Activated CD8-positive, alpha-beta memory T cell treated with anti-CD3 and anti-CD28 coated beads, Interleukin-2, amount 50 U/mL, for 1 hour (primary cell): ENCODE data around the gene DNMT1.
"Not testable (repeated sequence)": the region's sequence is repeated elsewhere in the genome, so short reads cannot be mapped to it uniquely, and the experiment has no call there.

Experiments
- DNase-seq: peaks from one replicate; pipeline ENCODE4 v3.0.0-alpha.2; 2020; ENCODE audit errors: extremely low read depth

Gene DNMT1

GRCh38 chr19:10183926-10184325 is 10.8 kb downstream of the DNMT1 start:
- DNase-seq = no peak

GRCh38 chr19:10182847-10183246 is 11.9 kb downstream of the DNMT1 start:
- DNase-seq = no peak

- DNase-seq = no peak
These were observed 12.7 kb downstream of the DNMT1 start for GRCh38 chr19:10182076-10182475.

- no peak for DNase-seq
These were observed 14.3 kb downstream of the DNMT1 start for GRCh38 chr19:10180459-10180858.

- DNase-seq = not testable (repeated sequence)
These were observed 14.7 kb downstream of the DNMT1 start for GRCh38 chr19:10180024-10180423.

- DNase-seq = no peak
These were observed 21.2 kb downstream of the DNMT1 start for GRCh38 chr19:10173527-10173926.

GRCh38 chr19:10168386-10168948 is 26.3 kb downstream of the DNMT1 start:
- no peak for DNase-seq

GRCh38 chr19:10167459-10167858 is 27.3 kb downstream of the DNMT1 start:
- DNase-seq = no peak

- not testable (repeated sequence) for DNase-seq
These were observed 28.3 kb downstream of the DNMT1 start for GRCh38 chr19:10166501-10166900.

GRCh38 chr19:10166046-10166445 is 28.7 kb downstream of the DNMT1 start:
- DNase-seq = no peak

- DNase-seq = no peak
These were observed 31.2 kb downstream of the DNMT1 start for GRCh38 chr19:10163536-10163935.

- no peak for DNase-seq
These were observed 35.1 kb downstream of the DNMT1 start for GRCh38 chr19:10159610-10160009.

GRCh38 chr19:10158485-10158884 is 36.3 kb downstream of the DNMT1 start:
- DNase-seq = no peak

GRCh38 chr19:10158071-10158470 is 36.7 kb downstream of the DNMT1 start:
- no peak for DNase-seq

- no peak for DNase-seq
These were observed 38.9 kb downstream of the DNMT1 start for GRCh38 chr19:10155839-10156238.

GRCh38 chr19:10152100-10152499 is 42.7 kb downstream of the DNMT1 start:
- DNase-seq = no peak

- no peak for DNase-seq
These were observed 43.2 kb downstream of the DNMT1 start for GRCh38 chr19:10151521-10151920.

- DNase-seq = no peak
These were observed 45.3 kb downstream of the DNMT1 start for GRCh38 chr19:10149427-10149826.

- no peak for DNase-seq
These were observed 48.6 kb downstream of the DNMT1 start for GRCh38 chr19:10146142-10146541.

- no peak for DNase-seq
These were observed 49.7 kb downstream of the DNMT1 start for GRCh38 chr19:10145031-10145430.

GRCh38 chr19:10144361-10144760 is 50.4 kb downstream of the DNMT1 start:
- no peak for DNase-seq

GRCh38 chr19:10143681-10144080 is 51.1 kb downstream of the DNMT1 start:
- DNase-seq = no peak

- no peak for DNase-seq
These were observed 51.9 kb downstream of the DNMT1 start for GRCh38 chr19:10142701-10143375.

- no peak for DNase-seq
These were observed 52.8 kb downstream of the DNMT1 start for GRCh38 chr19:10141973-10142372.
